GM19043 (cell line): Measurements from ENCODE around the gene GALNT10.

ENCODE experiments used
- ATAC-seq: cut with Tn5 transposase; IDR thresholded peaks from one replicate; pipeline ENCODE4 v1.9.1; 2021; ENCODE audit warnings: low read depth; ENCODE audit not compliant: unreplicated experiment

GALNT10 gene

DNA sequence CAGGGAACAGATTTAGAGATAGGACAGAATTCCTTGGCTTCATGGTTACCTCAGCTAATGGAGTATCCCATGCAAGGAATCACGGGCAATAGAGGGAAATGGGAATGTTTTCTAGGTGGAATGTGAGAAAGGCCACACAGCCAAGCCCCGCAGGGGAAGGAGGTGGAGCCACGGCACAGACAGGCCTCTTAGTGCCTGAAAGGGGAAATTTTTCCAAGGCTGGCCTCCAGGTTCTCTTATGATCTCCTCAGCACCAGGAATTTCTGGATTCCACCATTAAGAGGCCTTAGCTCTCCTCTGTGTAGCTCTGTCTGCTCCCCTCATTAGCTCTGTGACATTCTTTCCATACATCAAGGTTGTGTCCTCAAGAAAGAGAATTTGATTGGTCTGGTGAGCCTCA, 124.7 kb downstream of the GALNT10 start:
- no peak for ATAC-seq

- no peak for ATAC-seq
These were observed 125.2 kb downstream of the GALNT10 start for GRCh38 chr5:154315756-154316155.

- no peak for ATAC-seq
These were observed 125.8 kb downstream of the GALNT10 start for GRCh38 chr5:154316223-154316935.

DNA sequence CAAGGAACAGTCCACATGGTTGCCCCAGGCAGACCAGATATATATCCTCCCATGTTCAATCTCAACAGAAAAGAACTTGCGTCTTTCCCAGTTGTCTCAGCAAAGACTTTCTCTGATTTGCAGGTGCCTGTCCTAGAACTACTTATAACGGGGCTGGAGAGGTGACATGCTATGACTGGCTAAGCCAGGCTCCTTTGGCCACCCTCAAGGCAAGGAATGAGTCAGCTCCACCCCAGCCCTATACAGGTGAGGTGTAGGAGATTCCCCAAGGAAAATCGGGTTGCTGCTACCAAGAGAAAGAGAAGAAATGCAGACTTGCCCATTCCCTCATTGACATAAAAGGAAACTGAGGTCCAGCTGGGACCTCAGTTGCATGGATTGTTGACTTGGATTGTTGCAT, 127.4 kb downstream of the GALNT10 start:
- ATAC-seq = no peak

DNA sequence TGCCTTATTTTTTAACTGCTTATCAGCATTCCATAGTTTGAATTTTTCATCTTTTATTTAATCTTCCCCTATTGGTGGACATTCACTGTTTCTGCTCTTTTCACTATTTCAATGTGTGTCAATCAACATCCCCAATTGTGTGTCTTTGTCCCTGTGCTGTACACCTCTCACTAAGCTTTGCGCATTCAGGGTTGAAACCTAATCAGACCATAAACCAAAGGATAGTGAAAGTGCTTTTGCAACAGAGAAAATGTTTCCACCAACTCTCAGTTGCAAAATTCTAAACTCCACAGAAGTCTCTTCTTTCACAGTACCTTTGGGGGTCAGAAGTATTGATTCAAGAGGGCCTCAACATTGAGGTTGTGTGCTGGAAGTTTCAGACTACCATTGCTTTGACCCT, 128.2 kb downstream of the GALNT10 start:
- no peak for ATAC-seq

GRCh38 chr5:154319736-154320135, 129.2 kb downstream of the GALNT10 start:
- no peak for ATAC-seq

- no peak for ATAC-seq
These were observed 129.9 kb downstream of the GALNT10 start for GRCh38 chr5:154320224-154321089.

DNA sequence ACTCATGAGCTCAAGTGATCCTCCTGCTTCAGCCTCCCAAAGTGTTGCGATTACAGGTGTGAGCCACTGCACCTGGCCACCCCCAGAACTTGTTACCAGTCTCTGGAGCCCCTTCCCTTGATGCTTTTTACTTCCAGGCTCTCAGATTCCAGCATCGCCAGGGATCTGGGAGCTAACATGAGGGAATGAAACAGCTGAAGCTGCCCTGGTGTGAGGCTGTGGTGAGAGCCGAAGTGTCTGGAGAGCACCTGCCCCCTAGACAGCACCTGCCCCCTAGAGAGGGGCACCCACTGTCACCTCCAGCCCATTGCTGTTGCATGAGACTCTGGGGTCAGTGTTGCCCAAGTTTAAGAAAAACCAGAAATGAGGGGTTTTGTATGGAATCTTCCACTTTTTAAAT, 131.0 kb downstream of the GALNT10 start:
- ATAC-seq = no peak

GRCh38 chr5:154324033-154324432, 133.5 kb downstream of the GALNT10 start:
- ATAC-seq = no peak

DNA sequence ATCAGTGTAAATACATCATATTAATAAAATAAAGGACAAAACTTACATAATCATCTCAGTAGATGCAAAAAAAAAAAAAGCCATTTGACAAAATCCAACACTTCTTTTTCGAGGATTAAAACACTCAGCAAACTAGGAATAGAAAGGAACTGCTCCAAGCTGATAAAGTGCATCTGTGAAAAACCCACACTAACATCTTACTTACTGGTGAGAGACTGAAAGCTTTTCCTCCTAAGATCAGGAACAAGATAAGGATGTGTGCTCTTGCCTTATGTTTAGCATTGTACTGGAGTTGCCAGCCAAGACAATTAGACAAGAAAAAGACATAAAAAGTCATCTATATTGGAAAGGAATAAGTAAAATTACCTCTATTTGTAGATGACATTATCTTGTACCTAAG, 135.0 kb downstream of the GALNT10 start:
- no peak for ATAC-seq

GRCh38 chr5:154329062-154329461, 138.5 kb downstream of the GALNT10 start:
- ATAC-seq = no peak

DNA sequence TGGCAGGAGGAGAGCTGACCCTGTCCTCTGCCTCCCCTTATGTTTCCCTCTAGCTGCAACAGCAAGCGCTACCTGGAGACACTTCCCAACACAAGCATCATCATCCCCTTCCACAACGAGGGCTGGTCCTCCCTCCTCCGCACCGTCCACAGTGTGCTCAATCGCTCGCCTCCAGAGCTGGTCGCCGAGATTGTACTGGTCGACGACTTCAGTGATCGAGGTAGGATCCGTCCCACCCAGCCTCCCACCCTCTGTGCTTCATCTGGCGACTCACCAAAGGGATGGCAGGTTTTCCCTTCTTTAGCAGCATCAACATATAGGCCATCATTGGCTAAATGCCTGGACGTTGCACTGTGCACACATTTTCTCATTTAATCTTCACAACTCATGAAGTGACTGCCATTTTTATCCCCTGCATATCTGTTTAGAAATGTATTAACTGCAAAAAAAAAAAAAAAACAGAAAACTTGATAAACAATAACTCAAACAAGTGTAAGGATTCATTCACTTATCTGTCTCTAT, 139.0 kb downstream of the GALNT10 start:
- no peak for ATAC-seq

GRCh38 chr5:154330097-154330667, 139.6 kb downstream of the GALNT10 start:
- ATAC-seq = no peak

DNA sequence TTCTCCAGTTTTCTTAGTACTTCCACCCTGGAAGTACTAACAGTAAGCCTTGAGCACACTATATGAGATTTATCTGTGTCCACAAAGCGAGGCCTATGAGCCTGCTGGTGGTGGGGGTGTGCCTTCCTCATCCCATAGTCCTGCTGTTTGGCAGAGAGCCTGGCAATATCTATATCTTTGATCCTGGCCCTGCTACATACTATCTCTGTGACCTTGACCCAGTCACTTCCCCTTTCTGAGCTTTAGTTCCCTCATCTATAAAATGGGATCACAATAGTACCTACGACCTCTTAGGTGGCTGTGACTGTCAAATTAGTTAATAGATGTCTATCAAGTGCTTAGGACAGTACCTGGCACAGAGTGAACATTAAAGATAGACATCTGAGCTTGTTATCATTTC, 140.7 kb downstream of the GALNT10 start:
- ATAC-seq = no peak

DNA sequence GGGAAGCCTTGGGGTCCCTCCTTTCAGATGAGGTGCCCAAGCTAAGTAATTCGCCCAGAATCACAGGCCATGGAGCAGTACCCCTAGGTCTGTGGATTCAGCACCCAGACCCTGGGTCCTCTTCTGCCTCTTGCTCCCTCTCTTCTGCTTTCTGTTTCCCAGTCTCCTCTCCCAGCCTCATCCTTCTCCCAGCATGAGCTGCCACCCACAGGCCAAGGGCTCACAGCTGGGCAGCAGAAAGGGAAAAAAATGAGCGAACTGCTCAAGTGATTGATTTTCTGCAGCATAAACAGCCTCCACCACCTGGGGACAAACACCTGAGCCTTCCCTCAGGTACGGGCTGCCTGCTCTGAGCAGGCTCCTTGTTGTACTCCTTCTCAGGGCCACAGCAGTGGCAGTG, 141.4 kb downstream of the GALNT10 start:
- no peak for ATAC-seq

GRCh38 chr5:154332451-154332850, 141.9 kb downstream of the GALNT10 start:
- ATAC-seq = no peak

- ATAC-seq = no peak
These were observed 142.5 kb downstream of the GALNT10 start for GRCh38 chr5:154333016-154333415.

DNA sequence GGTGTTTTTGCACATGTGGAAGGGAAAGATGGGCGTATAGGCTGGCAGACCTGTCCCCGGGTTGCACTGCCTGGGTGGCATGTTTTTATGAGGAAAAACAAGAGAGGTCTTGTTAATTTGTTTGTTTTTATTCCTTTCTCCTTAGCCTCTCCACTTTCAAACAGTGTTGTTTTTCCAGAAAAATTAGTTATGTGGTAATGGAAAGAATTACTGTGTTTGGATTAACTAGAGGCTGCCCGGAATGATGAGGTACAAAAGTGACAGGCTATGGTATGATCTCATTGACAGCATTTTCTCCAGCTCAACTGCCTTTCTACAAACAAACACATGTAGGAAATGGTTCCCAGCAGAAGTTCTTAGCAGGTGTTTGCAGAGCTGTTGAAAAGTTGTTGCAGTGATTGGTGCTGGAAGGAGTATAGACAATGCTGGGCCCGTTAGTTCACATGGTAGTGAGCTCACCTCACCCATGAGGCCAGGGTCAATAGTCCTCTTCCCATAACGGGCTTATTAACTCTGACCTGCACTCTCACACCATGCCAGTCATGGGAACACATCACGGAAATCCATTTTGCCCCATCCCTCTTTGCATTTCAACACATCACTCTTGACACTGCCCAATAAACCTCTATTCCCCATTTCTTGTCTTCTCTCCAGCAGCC, 144.0 kb downstream of the GALNT10 start:
- no peak for ATAC-seq

- no peak for ATAC-seq
These were observed 144.5 kb downstream of the GALNT10 start for GRCh38 chr5:154335065-154335448.

DNA sequence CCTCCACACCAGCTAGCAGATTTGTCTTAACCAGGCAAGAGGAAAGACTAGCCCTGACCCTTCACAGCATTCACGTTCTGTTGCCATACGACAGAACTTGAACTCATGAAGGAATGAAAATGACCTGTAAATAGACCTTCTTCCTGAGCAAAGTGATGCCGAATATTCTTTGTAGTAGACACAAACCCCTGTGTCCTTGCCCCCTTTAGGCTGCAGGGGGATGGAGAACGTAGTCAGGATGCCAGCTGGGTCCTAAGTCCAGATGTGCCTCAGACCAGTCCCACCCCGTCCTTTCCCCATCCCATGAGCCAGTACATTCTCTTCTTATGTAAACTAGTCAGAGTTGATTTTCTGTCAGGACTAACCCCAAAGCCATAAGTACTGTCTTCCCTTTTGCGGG, 151.1 kb downstream of the GALNT10 start:
- ATAC-seq = no peak

- no peak for ATAC-seq
These were observed 151.7 kb downstream of the GALNT10 start for GRCh38 chr5:154342211-154342610.
